Measurements from ENCODE around the gene PRKCD.
A peak's percentile ranks its signal among the peaks of the same experiment; 100 is the strongest.

The PRKCD gene

DNA sequence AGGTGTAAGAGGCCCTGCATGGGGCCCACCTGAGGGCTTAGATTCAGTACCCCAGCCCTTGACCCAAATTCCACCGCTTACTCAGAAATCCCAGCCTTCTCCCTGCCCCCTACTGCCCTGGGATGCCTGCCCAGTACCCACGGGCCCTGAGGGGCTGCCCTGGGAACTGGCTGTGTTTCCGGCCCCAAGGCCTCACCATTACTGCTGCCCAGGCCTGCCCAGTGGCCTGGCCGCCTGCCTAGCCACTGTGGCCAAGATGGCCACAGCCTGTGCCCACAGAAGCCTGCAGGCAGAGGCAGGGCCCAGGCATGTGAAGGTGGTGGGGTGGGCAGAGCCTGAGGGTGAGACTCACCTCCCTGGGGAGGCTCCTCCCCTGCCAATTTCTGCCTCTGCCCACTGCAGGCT is 6.1 kb upstream of the PRKCD start:
- DNase-seq = peak in 23 of 51 donors; percentile 18 to 68 (median 41)

GRCh38 chr3:53155760-53156159 is 5.2 kb upstream of the PRKCD start:
- DNase-seq = peak in 3 of 51 donors; percentile 27 to 42 (median 35)

DNA sequence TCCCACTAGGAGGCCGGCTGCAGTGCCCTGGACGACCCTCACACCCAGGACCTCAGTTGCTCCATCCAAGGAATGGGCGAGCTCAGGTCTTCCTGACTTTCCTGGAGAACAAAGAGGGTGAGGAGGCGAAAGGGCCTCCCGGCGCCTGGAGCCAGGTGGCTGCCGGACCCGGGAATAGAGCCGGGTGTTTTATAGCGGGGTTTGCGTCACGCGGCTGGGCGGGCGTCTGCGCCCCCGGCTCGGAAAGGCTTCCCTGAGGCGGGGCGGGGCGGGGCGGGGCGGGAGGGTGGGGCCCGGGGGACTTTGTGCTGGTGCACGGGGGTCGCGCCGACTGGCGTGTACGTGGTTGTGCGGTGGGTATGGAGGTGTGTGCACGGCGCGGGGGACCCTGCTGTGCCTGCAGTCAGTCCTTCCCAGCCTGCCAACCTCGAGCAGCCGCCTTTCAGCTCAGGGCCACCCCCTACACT is 4.6 kb upstream of the PRKCD start:
- no peak for DNase-seq

DNA sequence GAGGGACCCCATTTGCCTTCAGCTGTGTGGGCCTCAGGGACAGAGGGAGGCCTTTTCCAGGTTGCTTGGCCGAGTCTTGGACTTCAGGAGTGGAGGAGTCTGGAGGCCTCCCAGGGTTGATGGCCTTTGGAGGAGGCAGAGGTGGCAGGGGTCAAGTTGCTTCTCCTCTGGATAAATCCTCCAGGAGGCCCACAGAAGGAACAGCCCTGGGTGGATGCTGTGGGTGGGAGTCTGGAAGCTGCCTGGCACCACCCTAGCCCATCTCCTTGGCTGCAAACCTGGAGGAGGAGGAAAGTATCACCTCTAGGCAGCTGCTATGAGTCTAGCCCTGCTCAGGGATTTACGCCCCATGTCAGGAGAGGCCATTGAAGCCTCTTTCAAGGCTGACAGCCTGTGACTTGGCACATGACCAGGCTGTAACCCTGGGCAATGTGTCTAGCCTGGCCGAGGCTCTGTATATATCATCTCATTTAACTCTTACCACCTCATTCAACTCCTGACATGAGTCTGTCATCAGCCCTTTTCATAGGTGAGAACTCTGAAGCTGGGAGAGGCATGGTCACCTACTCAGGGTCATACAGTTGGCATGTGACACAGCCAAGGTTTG is 2.9 kb upstream of the PRKCD start:
- DNase-seq = no peak

DNA sequence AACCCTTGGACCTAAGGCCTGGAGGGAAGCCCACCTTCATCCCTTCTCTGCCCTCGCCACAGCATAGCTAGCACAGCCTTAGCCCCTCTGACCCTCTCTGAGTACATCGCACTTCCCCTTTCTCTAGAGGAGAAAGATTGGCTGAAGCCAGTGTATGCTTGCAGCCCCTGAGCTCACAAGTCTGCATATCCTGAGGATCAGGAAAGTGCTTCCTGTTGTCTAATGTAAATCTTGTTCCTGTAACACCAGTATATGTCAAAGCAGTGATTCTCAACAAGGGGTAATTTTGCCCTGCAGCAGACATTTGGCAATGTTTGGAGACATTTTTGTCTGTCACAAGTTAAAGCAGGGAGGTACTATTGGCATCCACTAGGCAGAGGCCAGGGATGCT is 2.2 kb upstream of the PRKCD start:
- no peak for DNase-seq

- DNase-seq = no peak
Observed at GRCh38 chr3:53159156-53160060, 1.6 kb upstream of the PRKCD start.

GRCh38 chr3:53160061-53160659 is 849 bp upstream of the PRKCD start:
- no peak for DNase-seq

GRCh38 chr3:53161450-53161819 is 426 bp downstream of the PRKCD start:
- no peak for DNase-seq

- peak in 1 of 51 donors; percentile 46 for DNase-seq
Observed at GRCh38 chr3:53161820-53162671, 1.0 kb downstream of the PRKCD start.

GRCh38 chr3:53162672-53163443 is 1.8 kb downstream of the PRKCD start:
- DNase-seq = peak in 1 of 51 donors; percentile 51

- DNase-seq = no peak
Observed at GRCh38 chr3:53163444-53164387, 2.7 kb downstream of the PRKCD start.

GRCh38 chr3:53164911-53165310 is 3.9 kb downstream of the PRKCD start:
- DNase-seq = no peak

DNA sequence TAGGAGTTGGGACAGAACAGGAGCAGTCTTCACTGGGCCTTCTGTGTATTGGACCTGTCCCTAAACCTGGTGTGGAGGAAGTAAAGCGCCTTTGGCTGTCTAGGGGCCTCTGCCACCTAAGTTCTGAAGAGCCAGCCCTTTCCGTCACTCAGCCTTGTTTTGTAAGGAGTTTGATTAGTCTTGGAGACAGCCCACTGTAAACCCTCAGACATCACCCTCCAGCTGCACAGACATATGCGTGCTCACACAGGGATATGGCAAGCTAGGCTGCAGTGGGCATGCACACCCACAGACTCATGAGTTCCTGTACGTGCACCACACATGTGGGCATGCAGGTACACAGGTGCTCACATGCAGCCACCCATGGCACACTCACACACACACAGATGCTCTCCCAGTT is 5.2 kb downstream of the PRKCD start:
- no peak for DNase-seq

- DNase-seq = peak in 27 of 51 donors; percentile 4 to 58 (median 27)
Observed at GRCh38 chr3:53166781-53167291, 5.8 kb downstream of the PRKCD start.

GRCh38 chr3:53167418-53168174 is 6.6 kb downstream of the PRKCD start:
- DNase-seq = no peak

GRCh38 chr3:53168175-53168923 is 7.3 kb downstream of the PRKCD start:
- no peak for DNase-seq

GRCh38 chr3:53169045-53169831 is 8.2 kb downstream of the PRKCD start:
- peak in 6 of 51 donors; percentile 15 to 36 (median 22) for DNase-seq

Data from hypothalamus (tissue), 51 donors.